ENCODE measurements around the gene COX8C.

COX8C gene

GRCh38 chr14:93331002-93331727 is 15.8 kb upstream of the COX8C start:
- H3K4me3 ChIP-seq (ENCODE audit: low read length), result peak overlapping the region; percentile 0
- no peak for DNase-seq (ENCODE audit: low read depth)
- no peak for TF ChIP-seq CTCF (conservative IDR thresholded peaks at IDR 0.05; ENCODE audit: low read depth, low read length)

- TF ChIP-seq CTCF (conservative IDR thresholded peaks at IDR 0.05; ENCODE audit: low read depth, low read length), result peak; percentile 6
- H3K4me3 ChIP-seq (ENCODE audit: low read length), result peak overlapping the region; percentile 73
- DNase-seq (ENCODE audit: low read depth), result no peak
These were observed 15.1 kb upstream of the COX8C start for GRCh38 chr14:93331728-93332396.

GRCh38 chr14:93332397-93332852 is 14.6 kb upstream of the COX8C start:
- TF ChIP-seq CTCF (conservative IDR thresholded peaks at IDR 0.05; ENCODE audit: low read depth, low read length), result no peak
- peak overlapping the region; percentile 73 for H3K4me3 ChIP-seq (ENCODE audit: low read length)
- DNase-seq (ENCODE audit: low read depth), result no peak

GRCh38 chr14:93332853-93333630 is 13.9 kb upstream of the COX8C start, which contains the start of gene BTBD7:
Gene BTBD7 (minus strand): TSS chr14:93333036. CDS start chr14:93296051, 36,985 bp downstream.
- TF ChIP-seq CTCF (conservative IDR thresholded peaks at IDR 0.05; ENCODE audit: low read depth, low read length), result peak; percentile 20
- DNase-seq (ENCODE audit: low read depth), result peak; percentile 74
- H3K4me3 ChIP-seq (ENCODE audit: low read length), result peak within 1 kb of the TSS; percentile 73

GRCh38 chr14:93333631-93334103 is 13.3 kb upstream of the COX8C start:
- TF ChIP-seq CTCF (conservative IDR thresholded peaks at IDR 0.05; ENCODE audit: low read depth, low read length), result no peak
- H3K4me3 ChIP-seq (ENCODE audit: low read length), result peak overlapping the region; percentile 60
- DNase-seq (ENCODE audit: low read depth), result no peak

- no peak for TF ChIP-seq CTCF (conservative IDR thresholded peaks at IDR 0.05; ENCODE audit: low read depth, low read length)
- H3K4me3 ChIP-seq (ENCODE audit: low read length), result no peak overlapping the region
- DNase-seq (ENCODE audit: low read depth), result no peak
These were observed 9.7 kb upstream of the COX8C start for GRCh38 chr14:93337143-93337753.

Data from retinal pigment epithelial cell (primary cell).